ENCODE measurements around the gene ABHD3.
"Not testable (repeated sequence)": the region's sequence is repeated elsewhere in the genome, so short reads cannot be mapped to it uniquely, and the experiment has no call there.

The ABHD3 gene

GRCh38 chr18:21727702-21728101, 23.1 kb upstream of the ABHD3 start:
- H3K4me3 ChIP-seq (ENCODE audit: severe bottlenecking) = no peak overlapping the region
- H3K9me3 ChIP-seq (ENCODE audit: severe bottlenecking) = no peaks in the 10 kb centered on the region
- no peak overlapping the region for H3K27ac ChIP-seq (ENCODE audit: poor library complexity, severe bottlenecking)
- no peak for DNase-seq (ENCODE audit: low spot score)
- H3K4me1 ChIP-seq (ENCODE audit: insufficient read depth, poor library complexity, severe bottlenecking) = no peaks in the 10 kb centered on the region
- H3K36me3 ChIP-seq (ENCODE audit: low read depth) = no peaks in the 10 kb centered on the region
- no peak for ATAC-seq (ENCODE audit: low read depth)
- no peaks in the 10 kb centered on the region for H3K27me3 ChIP-seq (ENCODE audit: insufficient read depth, poor library complexity, severe bottlenecking)
- TF ChIP-seq CTCF (IDR thresholded peaks at IDR 0.05; ENCODE audit: poor library complexity, severe bottlenecking) = no peak

- DNase-seq (ENCODE audit: low spot score) (no peak), ATAC-seq (ENCODE audit: low read depth) (no peak)
- no peaks in the 10 kb centered on the region for H3K27me3 ChIP-seq (ENCODE audit: insufficient read depth, poor library complexity, severe bottlenecking)
- H3K4me3 ChIP-seq (ENCODE audit: severe bottlenecking) = no peak overlapping the region
- H3K27ac ChIP-seq (ENCODE audit: poor library complexity, severe bottlenecking) = no peak overlapping the region
- H3K9me3 ChIP-seq (ENCODE audit: severe bottlenecking) = no peaks in the 10 kb centered on the region
- TF ChIP-seq CTCF (IDR thresholded peaks at IDR 0.05; ENCODE audit: poor library complexity, severe bottlenecking) = no peak
- no peaks in the 10 kb centered on the region for H3K4me1 ChIP-seq (ENCODE audit: insufficient read depth, poor library complexity, severe bottlenecking)
- H3K36me3 ChIP-seq (ENCODE audit: low read depth) = no peaks in the 10 kb centered on the region
Measured at GRCh38 chr18:21725201-21725600, 20.6 kb upstream of the ABHD3 start.

DNA sequence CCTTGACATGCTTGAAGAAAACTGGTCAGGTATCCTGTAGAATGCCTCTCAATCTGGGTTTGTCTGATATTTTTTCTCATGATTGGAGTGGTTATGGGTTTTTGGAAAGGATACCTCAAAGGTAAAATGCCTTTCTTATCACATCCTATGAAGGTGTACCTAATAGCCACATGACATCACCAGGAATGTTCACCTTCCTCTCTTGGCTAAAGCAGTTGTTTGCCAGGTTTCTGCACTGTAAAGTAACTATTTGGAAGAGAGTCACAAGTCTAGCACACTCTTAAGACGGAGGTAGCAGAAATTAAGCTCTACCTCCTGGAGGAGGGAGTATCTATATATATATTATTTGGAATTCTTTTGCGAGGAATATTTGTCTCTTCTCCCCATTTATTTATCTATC, 18.1 kb upstream of the ABHD3 start:
- Histone ChIP-seq H3K36me3 (ENCODE audit: low read depth) (no peaks in the 10 kb centered on the region), H3K27me3 (ENCODE audit: insufficient read depth, poor library complexity, severe bottlenecking) (no peaks in the 10 kb centered on the region), H3K27ac (ENCODE audit: poor library complexity, severe bottlenecking) (no peak overlapping the region), H3K4me3 (ENCODE audit: severe bottlenecking) (no peak overlapping the region), H3K4me1 (ENCODE audit: insufficient read depth, poor library complexity, severe bottlenecking) (no peaks in the 10 kb centered on the region), H3K9me3 (ENCODE audit: severe bottlenecking) (no peaks in the 10 kb centered on the region)
- DNase-seq (ENCODE audit: low spot score) (no peak), ATAC-seq (ENCODE audit: low read depth) (no peak)
- TF ChIP-seq CTCF (IDR thresholded peaks at IDR 0.05; ENCODE audit: poor library complexity, severe bottlenecking) = no peak

DNA sequence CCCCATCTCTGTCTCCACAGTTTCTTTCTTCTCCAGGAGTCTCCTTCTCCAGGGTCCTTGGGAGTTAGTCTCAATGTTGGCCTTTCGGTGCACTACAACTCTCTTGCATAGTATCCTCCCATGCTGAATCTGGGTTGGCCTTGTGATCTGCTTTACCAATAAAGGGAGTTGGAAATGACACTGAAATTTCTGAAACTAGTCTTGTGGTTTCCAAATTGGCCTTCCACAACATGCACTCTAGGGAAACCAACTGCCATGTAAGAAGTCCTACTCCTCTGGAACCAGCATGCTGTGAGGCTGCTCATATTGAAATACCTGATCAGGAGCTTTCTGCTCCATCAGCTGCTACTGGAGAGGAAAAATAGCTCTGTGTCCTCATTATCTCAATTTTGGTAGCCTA, 9.9 kb upstream of the ABHD3 start:
- Histone ChIP-seq H3K4me1 (ENCODE audit: insufficient read depth, poor library complexity, severe bottlenecking) (no peaks in the 10 kb centered on the region), H3K4me3 (ENCODE audit: severe bottlenecking) (no peak overlapping the region), H3K9me3 (ENCODE audit: severe bottlenecking) (no peaks in the 10 kb centered on the region), H3K36me3 (ENCODE audit: low read depth) (no peaks in the 10 kb centered on the region), H3K27ac (ENCODE audit: poor library complexity, severe bottlenecking) (no peak overlapping the region), H3K27me3 (ENCODE audit: insufficient read depth, poor library complexity, severe bottlenecking) (no peaks in the 10 kb centered on the region)
- no peak for ATAC-seq (ENCODE audit: low read depth)
- no peak for DNase-seq (ENCODE audit: low spot score)
- TF ChIP-seq CTCF (IDR thresholded peaks at IDR 0.05; ENCODE audit: poor library complexity, severe bottlenecking) = no peak

DNA sequence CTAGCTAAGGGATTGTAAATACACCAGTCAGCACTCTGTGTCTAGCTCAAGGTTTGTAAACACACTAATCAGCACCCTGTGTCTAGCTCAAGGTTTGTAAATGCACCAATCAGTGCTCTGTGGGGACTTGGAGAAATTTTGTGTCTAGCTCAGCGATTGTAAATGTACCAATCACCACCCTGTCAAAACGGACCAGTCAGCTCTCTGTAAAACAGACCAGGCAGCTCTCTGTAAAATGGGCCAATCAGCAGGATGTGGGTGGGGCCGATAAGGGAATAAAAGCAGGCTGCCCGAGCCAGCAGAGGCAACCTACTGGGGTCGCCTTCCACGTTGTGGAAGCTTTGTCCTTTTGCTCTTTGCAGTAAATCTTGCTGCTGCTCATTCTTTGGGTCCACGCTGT, 2.6 kb upstream of the ABHD3 start:
- not testable (repeated sequence) for H3K27me3 ChIP-seq (ENCODE audit: insufficient read depth, poor library complexity, severe bottlenecking); H3K36me3 ChIP-seq (ENCODE audit: low read depth); H3K9me3 ChIP-seq (ENCODE audit: severe bottlenecking); H3K4me3 ChIP-seq (ENCODE audit: severe bottlenecking); H3K27ac ChIP-seq (ENCODE audit: poor library complexity, severe bottlenecking); ATAC-seq (ENCODE audit: low read depth); H3K4me1 ChIP-seq (ENCODE audit: insufficient read depth, poor library complexity, severe bottlenecking); DNase-seq (ENCODE audit: low spot score)
